HepG2 (cell line): ENCODE data around the gene PHF10. TPM values are rescaled to one million over a fixed set of nuclear protein-coding genes. Genes with fewer than 3 reads are reported as not detected.

Experiments used
- BRF2 ChIP-seq: sonication (generic); formaldehyde crosslinking; IDR thresholded peaks from 2 replicates; pipeline ENCODE4 v1.8.1; 2022; ENCODE audit warnings: mild to moderate bottlenecking, missing genetic modification reagents
- CBX2 ChIP-seq, 2 experiments: fragments of 200-600 bp in 1 of 2; sonication (generic); formaldehyde crosslinking in 1 of 2; IDR thresholded peaks; 2 replicates each; pipeline versions ENCODE4 v1.7.0 to v1.8.1; 2018 to 2022; ENCODE audit warnings: low read depth in 2 of 2, low read length in 1 of 2, mild to moderate bottlenecking in 1 of 2, missing genetic modification reagents in 1 of 2
- DMAP1 ChIP-seq: IDR thresholded peaks from 2 replicates; pipeline ENCODE4 v1.6.1; 2016
- DR1 ChIP-seq: sonication (generic); formaldehyde crosslinking; IDR thresholded peaks from 2 replicates; pipeline ENCODE4 v1.8.0; 2021; ENCODE audit warnings: mild to moderate bottlenecking, missing genetic modification reagents, inconsistent platforms
- GFI1 ChIP-seq: sonication (generic); formaldehyde crosslinking; IDR thresholded peaks from 2 replicates; pipeline ENCODE4 v1.5.0; 2020; ENCODE audit warnings: missing genetic modification reagents, mild to moderate bottlenecking, borderline replicate concordance
- KLF13 ChIP-seq: sonication (generic); formaldehyde crosslinking; IDR thresholded peaks from 2 replicates; pipeline ENCODE4 v1.4.0; 2020; ENCODE audit warnings: mild to moderate bottlenecking, missing genetic modification reagents
- KMT2B ChIP-seq: IDR thresholded peaks from 2 replicates; pipeline ENCODE4 v1.6.1; 2016; ENCODE audit warnings: missing genetic modification reagents, missing compliant biosample characterization
- NRL ChIP-seq: sonication (generic); formaldehyde crosslinking; IDR thresholded peaks from 2 replicates; pipeline ENCODE4 v1.5.0; 2020; ENCODE audit warnings: missing genetic modification reagents, mild to moderate bottlenecking, moderate library complexity, borderline replicate concordance
- PBX2 ChIP-seq: IDR thresholded peaks from 2 replicates; pipeline ENCODE4 v1.6.1; 2016; ENCODE audit warnings: control low read depth
- PHF21A ChIP-seq: sonication (generic); formaldehyde crosslinking; IDR thresholded peaks from 2 replicates; pipeline ENCODE4 v1.5.0; 2020; ENCODE audit warnings: mild to moderate bottlenecking, missing genetic modification reagents
- RBAK ChIP-seq: sonication (generic); formaldehyde crosslinking; IDR thresholded peaks from 2 replicates; pipeline ENCODE4 v1.5.1; 2020; ENCODE audit warnings: mild to moderate bottlenecking, missing genetic modification reagents
- REPIN1 ChIP-seq: sonication (generic); formaldehyde crosslinking; IDR thresholded peaks from 2 replicates; pipeline ENCODE4 v1.8.0; 2022; ENCODE audit warnings: missing genetic modification reagents, low read depth, mild to moderate bottlenecking, borderline replicate concordance
- RXRB ChIP-seq: IDR thresholded peaks from 2 replicates; pipeline ENCODE4 v1.6.1; 2016; ENCODE audit warnings: borderline replicate concordance, missing genetic modification reagents, missing compliant biosample characterization
- SOX13 ChIP-seq, 3 experiments: fragments of 450-650 bp in 1 of 3; sonication (generic) in 1 of 3; formaldehyde crosslinking in 1 of 3; IDR thresholded peaks in 2 of 3; conservative IDR thresholded peaks in 1 of 3; 2 replicates each; pipeline versions ENCODE4 v1.5.0 to v1.6.1; 2016 to 2020; ENCODE audit warnings: antibody characterized with exemption in 1 of 3, mild to moderate bottlenecking in 1 of 3, missing compliant biosample characterization in 1 of 3, missing genetic modification reagents in 1 of 3, moderate library complexity in 1 of 3
- SP1 ChIP-seq, 2 experiments: fragments of 450-650 bp in 1 of 2; sonication (generic) in 1 of 2; formaldehyde crosslinking in 1 of 2; IDR thresholded peaks; 2 replicates each; pipeline versions ENCODE4 v1.4.0 to v1.6.1; 2016 to 2020; ENCODE audit warnings: missing genetic modification reagents in 1 of 2
- ZKSCAN5 ChIP-seq: sonication (generic); formaldehyde crosslinking; IDR thresholded peaks from 2 replicates; pipeline ENCODE4 v1.5.1; 2020; ENCODE audit warnings: mild to moderate bottlenecking, missing genetic modification reagents
- ZNF331 ChIP-seq: sonication (generic); formaldehyde crosslinking; IDR thresholded peaks from 2 replicates; pipeline ENCODE4 v1.4.0; 2020; ENCODE audit warnings: missing genetic modification reagents
- ZNF501 ChIP-seq: sonication (generic); formaldehyde crosslinking; IDR thresholded peaks from 2 replicates; pipeline ENCODE4 v1.5.1; 2020; ENCODE audit warnings: mild to moderate bottlenecking, moderate library complexity, missing genetic modification reagents
- ZNF510 ChIP-seq: sonication (generic); formaldehyde crosslinking; IDR thresholded peaks from 2 replicates; pipeline ENCODE4 v1.4.0; 2020; ENCODE audit warnings: low read depth, mild to moderate bottlenecking, missing genetic modification reagents
- ZNF598 ChIP-seq: sonication (generic); formaldehyde crosslinking; IDR thresholded peaks from 2 replicates; pipeline ENCODE4 v1.5.1; 2020; ENCODE audit warnings: mild to moderate bottlenecking, missing genetic modification reagents, borderline replicate concordance
- ZNF7 ChIP-seq: IDR thresholded peaks from 2 replicates; pipeline ENCODE4 v1.6.1; 2016; ENCODE audit warnings: missing biosample characterization, missing genetic modification reagents
- ZNF792 ChIP-seq: IDR thresholded peaks from 2 replicates; pipeline ENCODE4 v1.6.1; 2016
- polyA plus RNA-seq, 8 experiments: library from polyadenylated mRNA; depleted of rRNA in 3 of 8; stranded (reverse) in 7 of 8; unstranded in 1 of 8; fragments of >200 nt; fragmentation: Illumina TruSeq in 4 of 8; extraction: Trizol in 4 of 8; gene quantifications; 2 replicates each; pipeline versions ENCODE4 v1.2.1 to v1.2.3, GENCODE V29; 2011 to 2016; ENCODE audit warnings: low read depth in 4 of 8, missing spikeins in 1 of 8, mixed read lengths in 1 of 8; ENCODE audit not compliant: insufficient read depth in 1 of 8
- total RNA-seq, 5 experiments: library from RNA; depleted of rRNA; stranded (reverse); fragments of >200 nt; fragmentation: Illumina TruSeq; extraction: Trizol; gene quantifications; 2 replicates each; pipeline ENCODE4 v1.2.3, GENCODE V29; 2016; ENCODE audit warnings: low read depth in 1 of 5
- TF ChIP-seq, protein P1 (sequence below): sonication (generic); formaldehyde crosslinking; IDR thresholded peaks from 2 replicates; pipeline ENCODE4 v1.8.1; 2023; ENCODE audit warnings: missing genetic modification reagents, inconsistent platforms, borderline replicate concordance
- TF ChIP-seq, protein P2 (sequence below): sonication (generic); formaldehyde crosslinking; IDR thresholded peaks from 2 replicates; pipeline ENCODE4 v1.5.1; 2020; ENCODE audit warnings: missing genetic modification reagents, mild to moderate bottlenecking, borderline replicate concordance

PHF10 gene
- total and polyA plus RNA-seq, 2 of the 13 experiments (the other 11 are each of a cell fraction or from before 2014, with no cell fraction given): 42.1 to 84.1 TPM

- TF ChIP-seq KLF13 (0 out of 2 replicates have a peak, but pooled peaks have one; percentile 27), RBAK (CRISPR knock-in tag) (peak; percentile 17; the same call in 1 of the 2 replicates), KMT2B (CRISPR knock-in tag) (no peak), RXRB (CRISPR knock-in tag) (no peak), PHF21A (CRISPR knock-in tag) (0 out of 2 replicates have a peak, but pooled peaks have one; percentile 10), ZNF7 (CRISPR knock-in tag) (no peak), BRF2 (CRISPR knock-in tag) (no peak), ZKSCAN5 (CRISPR knock-in tag) (0 out of 2 replicates have a peak, but pooled peaks have one; percentile 36), DMAP1 (CRISPR knock-in tag) (no peak), SP1 (IDR thresholded peaks at IDR 0.05) (no peak), SP1 (CRISPR knock-in tag; IDR thresholded peaks at IDR 0.05) (no peak), GFI1 (CRISPR knock-in tag) (0 out of 2 replicates have a peak, but pooled peaks have one; percentile 2), PBX2 (CRISPR knock-in tag) (no peak), REPIN1 (CRISPR knock-in tag) (no peak), ZNF331 (CRISPR knock-in tag) (no peak), DR1 (CRISPR knock-in tag) (0 out of 2 replicates have a peak, but pooled peaks have one; percentile 33), NRL (CRISPR knock-in tag) (peak; percentile 82; the same call in 1 of the 2 replicates), ZNF598 (peak; percentile 50; the same call in 1 of the 2 replicates), ZNF792 (CRISPR knock-in tag) (no peak), CBX2 (IDR thresholded peaks at IDR 0.05; ENCODE audit: low read depth, low read length) (no peak), CBX2 (CRISPR knock-in tag; IDR thresholded peaks at IDR 0.05; ENCODE audit: low read depth) (no peak), ZNF501 (peak; percentile 59; the same call in 1 of the 2 replicates), SOX13 (IDR thresholded peaks at IDR 0.05) (no peak), SOX13 (CRISPR knock-in tag; conservative IDR thresholded peaks at IDR 0.05 in 1 of 2, IDR thresholded peaks at IDR 0.05 in 1 of 2) (no peak), ZNF510 (CRISPR knock-in tag) (no peak)
- TF ChIP-seq, protein P1, sequence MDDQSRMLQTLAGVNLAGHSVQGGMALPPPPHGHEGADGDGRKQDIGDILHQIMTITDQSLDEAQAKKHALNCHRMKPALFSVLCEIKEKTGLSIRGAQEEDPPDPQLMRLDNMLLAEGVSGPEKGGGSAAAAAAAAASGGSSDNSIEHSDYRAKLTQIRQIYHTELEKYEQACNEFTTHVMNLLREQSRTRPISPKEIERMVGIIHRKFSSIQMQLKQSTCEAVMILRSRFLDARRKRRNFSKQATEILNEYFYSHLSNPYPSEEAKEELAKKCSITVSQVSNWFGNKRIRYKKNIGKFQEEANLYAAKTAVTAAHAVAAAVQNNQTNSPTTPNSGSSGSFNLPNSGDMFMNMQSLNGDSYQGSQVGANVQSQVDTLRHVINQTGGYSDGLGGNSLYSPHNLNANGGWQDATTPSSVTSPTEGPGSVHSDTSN (CRISPR knock-in tag): no peak
- TF ChIP-seq, protein P2, sequence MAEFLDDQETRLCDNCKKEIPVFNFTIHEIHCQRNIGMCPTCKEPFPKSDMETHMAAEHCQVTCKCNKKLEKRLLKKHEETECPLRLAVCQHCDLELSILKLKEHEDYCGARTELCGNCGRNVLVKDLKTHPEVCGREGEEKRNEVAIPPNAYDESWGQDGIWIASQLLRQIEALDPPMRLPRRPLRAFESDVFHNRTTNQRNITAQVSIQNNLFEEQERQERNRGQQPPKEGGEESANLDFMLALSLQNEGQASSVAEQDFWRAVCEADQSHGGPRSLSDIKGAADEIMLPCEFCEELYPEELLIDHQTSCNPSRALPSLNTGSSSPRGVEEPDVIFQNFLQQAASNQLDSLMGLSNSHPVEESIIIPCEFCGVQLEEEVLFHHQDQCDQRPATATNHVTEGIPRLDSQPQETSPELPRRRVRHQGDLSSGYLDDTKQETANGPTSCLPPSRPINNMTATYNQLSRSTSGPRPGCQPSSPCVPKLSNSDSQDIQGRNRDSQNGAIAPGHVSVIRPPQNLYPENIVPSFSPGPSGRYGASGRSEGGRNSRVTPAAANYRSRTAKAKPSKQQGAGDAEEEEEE (CRISPR knock-in tag): no peak
These were observed 1.7 kb downstream of the PHF10 start (continued) for GRCh38 chr6:169722362-169723199.
